DMS153 treated with DMSO at 0.1 percent for 48 hours (cell line): ENCODE results near the gene CLCN1.

Experiments
- DNase-seq: peaks from one replicate; lab custom pipeline; 2025; ENCODE audit not compliant: unreplicated experiment; lab: John Stamatoyannopoulos, UW

CLCN1 gene

DNA sequence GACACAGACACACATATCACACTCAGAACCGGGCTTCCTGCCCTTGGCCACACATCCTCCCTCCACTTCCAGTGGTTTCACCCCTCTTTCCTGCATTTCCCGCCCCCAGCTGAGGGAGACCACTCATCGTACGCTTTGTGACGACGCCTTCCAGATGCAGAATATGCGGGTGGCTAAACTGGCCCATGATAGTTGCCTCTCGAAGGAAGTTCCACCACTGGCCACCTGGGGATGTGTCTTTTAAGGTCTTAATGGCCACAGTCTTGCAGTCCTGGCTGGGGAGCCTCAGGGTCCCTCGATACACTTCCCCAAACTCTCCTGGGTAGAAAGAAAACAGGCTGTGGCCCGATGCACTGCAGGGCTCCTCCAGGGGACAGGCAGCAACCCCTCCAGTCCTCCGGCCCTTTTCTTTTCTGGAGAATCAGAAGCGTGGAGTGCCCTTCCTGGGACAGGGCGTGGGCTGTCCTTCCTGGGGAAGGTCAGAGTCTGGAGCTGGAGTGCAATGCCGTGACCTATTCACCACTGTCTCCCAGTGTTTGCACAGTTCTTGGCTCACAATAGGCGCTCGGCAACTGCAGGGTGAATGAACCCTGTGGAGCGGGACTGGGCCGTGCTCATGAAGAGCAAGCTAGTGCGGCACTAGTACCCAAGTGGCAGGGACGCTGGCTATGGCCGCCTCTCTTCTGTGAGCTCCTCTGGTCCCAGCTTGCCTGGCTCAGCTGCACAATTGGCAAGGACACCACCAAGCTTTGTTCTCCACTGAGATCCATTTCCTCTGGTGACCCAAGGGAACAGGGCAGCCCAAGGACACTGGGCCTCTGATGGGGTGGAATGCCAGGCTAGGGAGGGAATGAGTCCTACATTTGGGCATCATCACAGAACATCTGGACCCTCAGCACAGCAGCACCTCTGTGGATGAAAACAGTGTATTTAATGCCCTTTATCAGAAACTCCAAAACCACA lies 79.6 kb downstream of the CLCN1 start:
- no peak for DNase-seq

DNA sequence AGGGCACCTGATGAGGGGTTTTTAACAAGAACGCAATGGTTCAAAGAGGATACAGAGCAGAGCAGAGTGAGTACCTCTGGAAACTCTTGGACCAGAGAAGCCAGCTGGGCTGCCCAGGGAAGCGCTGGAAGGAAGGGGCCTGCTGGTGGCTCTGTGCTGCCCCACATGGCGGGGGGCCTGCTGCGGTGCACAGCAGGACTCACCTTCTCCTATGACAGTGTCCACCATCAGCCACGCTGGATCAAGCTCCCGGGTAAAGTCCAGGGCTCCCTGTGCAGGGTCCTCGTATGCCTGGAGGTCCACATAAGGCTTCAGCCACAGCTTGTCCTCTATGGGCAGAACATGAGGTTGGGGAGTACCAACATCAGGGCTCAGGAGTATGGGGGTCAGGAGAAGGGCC lies 80.3 kb downstream of the CLCN1 start:
- no peak for DNase-seq

DNA sequence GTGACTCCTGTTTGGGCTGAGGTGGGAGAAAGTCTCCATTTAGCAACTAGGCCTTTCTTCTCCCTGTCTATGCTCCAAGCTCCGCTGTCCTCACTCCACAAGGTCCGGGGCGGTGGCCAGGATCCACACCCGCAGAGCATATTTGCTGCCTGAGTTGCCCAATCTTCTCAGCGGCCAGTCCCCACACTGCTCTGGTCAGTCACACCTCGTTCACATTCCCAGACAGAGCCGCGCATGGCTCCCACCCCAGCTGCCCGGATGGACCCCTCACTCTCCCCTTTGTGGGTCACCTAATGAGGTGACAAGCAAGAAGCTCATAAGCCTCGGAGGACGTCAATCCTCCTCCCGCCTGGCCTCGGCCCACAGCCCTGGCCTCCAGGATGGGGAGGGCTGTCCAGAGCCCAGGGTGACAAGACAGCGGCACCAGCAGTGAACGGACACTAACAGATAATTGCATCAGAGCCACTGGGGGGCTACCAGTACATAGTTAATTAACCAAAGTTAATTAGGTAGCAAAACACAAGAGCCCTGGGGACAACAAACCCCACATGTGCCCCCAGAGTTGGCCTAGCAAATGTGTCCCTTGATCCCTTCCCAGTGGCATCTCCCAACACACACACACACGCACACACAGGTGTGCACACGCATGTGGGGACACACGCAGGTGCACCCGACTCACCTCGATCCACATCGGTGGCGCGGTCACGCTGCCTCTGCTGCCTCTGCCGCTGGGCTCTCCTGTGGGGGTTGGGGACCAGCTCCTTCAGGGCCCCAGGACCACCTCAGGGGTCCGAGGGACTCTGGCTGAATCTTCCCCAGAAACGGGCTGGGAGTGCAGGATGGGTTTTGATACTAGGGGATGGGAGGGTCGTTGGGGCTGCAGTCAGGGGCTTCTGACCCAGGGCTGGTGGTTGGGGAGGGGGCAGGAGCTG lies 81.0 kb downstream of the CLCN1 start:
- no peak for DNase-seq

DNA sequence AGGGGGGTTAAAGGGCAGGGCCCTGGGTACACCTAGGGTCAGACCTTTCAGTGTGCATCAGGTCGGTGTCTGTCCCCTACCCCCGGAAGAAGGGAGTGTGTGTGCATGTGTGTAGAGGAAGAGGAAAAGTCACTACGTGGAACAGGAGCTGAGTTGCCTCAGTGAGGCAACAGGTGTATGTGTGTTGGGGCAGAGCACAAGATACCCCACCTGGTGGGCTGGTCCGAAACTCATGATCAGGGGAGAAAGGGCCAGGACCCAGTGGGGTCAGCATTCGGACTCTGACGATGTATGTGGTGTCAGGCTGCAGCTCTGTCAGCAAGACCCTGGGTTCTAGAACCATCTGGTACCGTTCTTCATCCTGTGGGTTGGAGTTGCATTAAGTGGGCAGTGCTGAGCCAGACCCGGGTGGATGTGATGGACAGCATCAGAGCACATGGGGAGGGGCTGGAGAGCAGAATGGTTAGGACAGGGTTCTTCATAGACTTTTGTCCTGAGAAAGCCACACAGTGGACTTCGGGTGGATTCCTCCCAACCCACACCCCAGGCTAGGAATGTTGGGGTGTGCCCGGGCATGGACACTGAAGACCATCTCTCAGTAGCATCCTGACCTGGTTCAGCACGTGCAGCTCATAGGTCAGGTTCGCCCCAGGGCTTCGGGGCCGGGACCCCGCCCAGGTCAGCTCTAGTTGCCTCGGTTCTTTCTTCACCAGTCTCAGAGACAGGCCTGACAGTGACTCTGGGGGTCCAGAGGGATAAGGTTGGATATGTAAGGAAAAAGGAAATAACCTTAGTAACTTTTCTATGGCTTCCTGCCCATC lies 82.0 kb downstream of the CLCN1 start:
- no peak for DNase-seq

DNA sequence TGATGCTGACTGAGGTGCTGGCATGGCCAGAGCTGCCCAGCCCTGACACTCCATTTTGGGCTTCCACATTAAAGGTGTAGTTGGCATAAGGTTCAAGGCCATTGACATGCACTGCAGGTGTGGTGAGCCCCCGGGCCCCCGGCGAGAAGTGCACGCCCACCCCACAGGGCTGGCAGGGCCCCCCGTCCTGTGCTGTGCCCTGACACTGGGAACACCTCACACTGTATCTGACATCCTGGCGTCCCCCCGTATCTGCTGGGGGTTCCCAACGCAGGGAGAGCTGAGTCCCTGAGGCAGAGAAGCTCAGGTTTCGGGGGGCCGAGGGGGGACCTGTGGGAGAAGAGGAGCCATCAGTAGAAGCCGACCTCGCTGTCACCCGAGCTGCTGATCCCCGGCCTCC lies 82.7 kb downstream of the CLCN1 start:
- DNase-seq, result no peak

DNA sequence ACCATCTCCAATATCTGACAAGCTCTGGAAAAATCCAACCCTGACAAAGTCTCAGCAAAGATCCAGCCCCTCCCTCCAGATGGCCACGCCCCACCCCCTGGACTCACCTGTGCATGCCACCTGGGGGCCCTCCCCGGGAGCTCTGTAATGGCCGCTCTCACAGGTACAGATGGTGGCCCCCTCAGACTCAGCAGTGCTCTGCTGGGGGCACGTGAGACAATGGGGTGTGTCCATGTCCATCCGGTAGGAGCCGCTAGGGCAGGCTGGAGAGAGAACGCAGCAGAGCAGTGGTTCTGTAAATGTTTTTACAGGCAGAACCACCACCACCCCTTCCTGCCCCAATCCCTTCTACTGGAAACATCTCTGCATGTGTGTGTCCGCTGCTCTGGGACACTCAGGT lies 83.2 kb downstream of the CLCN1 start:
- no peak for DNase-seq

DNA sequence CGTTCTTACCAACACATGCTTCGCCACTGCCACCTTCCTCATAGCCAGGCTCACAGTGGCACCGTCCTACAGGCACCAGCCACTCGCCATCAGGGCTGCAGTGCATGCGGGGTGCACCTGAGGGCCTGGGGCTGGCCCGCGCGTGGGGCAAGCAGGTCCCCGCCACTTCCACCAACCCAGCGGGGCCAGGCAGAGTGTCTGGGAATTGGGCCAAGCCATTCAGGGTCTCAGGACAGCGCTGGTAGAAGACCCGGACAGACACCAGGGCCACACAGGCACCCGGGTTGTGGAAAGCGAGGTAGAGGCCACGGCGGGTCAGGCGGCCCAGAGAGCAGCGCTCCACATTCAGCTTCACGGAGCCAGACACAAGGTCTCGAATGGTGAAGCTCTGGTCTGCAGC lies 83.7 kb downstream of the CLCN1 start:
- no peak for DNase-seq

DNA sequence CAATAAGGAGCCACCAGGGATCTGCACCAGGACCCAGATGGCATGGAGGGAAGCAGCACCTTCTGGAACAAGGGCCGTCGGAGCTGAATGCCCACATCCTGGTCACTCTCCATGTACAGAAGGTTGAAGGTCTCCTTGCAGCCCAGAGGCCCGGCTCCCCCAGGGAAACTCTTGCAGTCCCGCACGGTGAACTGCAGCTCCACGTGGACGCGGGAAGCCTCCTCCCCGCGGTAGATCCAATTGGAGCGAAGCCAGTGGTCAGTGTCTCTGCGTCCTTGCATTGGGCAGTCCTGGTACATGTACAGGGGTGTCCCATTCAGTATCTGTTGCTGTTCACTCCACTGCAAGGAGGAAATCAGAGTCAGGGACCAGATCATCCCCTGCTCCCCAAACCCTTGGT lies 85.4 kb downstream of the CLCN1 start:
- no peak for DNase-seq
